K562 (cell line): ENCODE results near the gene MIX23. TPM values are rescaled to one million over a fixed set of nuclear protein-coding genes. Genes with fewer than 3 reads are reported as not detected.
A peak's percentile ranks its signal among the peaks of the same experiment; 100 is the strongest.

ENCODE experiments used
- GATA2 ChIP-seq: sonication (generic); formaldehyde crosslinking; IDR thresholded peaks from 2 replicates; pipeline ENCODE4 v1.4.0; 2020; ENCODE audit warnings: mild to moderate bottlenecking, missing genetic modification reagents
- HMG20B ChIP-seq: fragments of 250-450 bp; sonication (Bioruptor Pico); IDR thresholded peaks from 2 replicates; pipeline ENCODE4 v1.5.0; 2021; ENCODE audit warnings: mild to moderate bottlenecking
- HNRNPL ChIP-seq: fragments of 200-400 bp; formaldehyde crosslinking; IDR thresholded peaks from 2 replicates; pipeline ENCODE4 v1.6.1; 2017; ENCODE audit warnings: low read depth, mild to moderate bottlenecking, low read length
- MTA3 ChIP-seq: fragments of 450-650 bp; formaldehyde crosslinking; IDR thresholded peaks from 2 replicates; pipeline ENCODE4 v1.6.1; 2017; ENCODE audit warnings: mild to moderate bottlenecking, borderline replicate concordance
- NR4A1 ChIP-seq, 2 experiments: fragments of 250-450 bp in 1 of 2; fragments of 450-650 bp in 1 of 2; sonication (Bioruptor Pico) in 1 of 2; IDR thresholded peaks; 2 replicates each; pipeline versions ENCODE4 v1.4.0 to v1.6.1; 2016 to 2020; ENCODE audit warnings: mild to moderate bottlenecking in 2 of 2, missing compliant biosample characterization in 1 of 2, missing genetic modification characterization in 1 of 2, moderate library complexity in 1 of 2
- PHB2 ChIP-seq: fragments of 450-650 bp; IDR thresholded peaks from 2 replicates; pipeline ENCODE4 v1.6.1; 2017; ENCODE audit warnings: low read depth
- PYGO2 ChIP-seq: fragments of 450-650 bp; IDR thresholded peaks from 2 replicates; pipeline ENCODE4 v1.6.1; 2016; ENCODE audit warnings: mild to moderate bottlenecking, missing genetic modification characterization, moderate library complexity, missing compliant biosample characterization
- RBM15 ChIP-seq: fragments of 200-400 bp; formaldehyde crosslinking; IDR thresholded peaks from 2 replicates; pipeline ENCODE4 v1.6.1; 2018; ENCODE audit warnings: mild to moderate bottlenecking, low read length, moderate library complexity; ENCODE audit not compliant: insufficient read depth
- SREBF1 ChIP-seq: fragments of 150-350 bp; IDR thresholded peaks from 2 replicates; pipeline ENCODE4 v1.6.1; 2014; ENCODE audit warnings: antibody characterized with exemption, low read depth, low read length, borderline replicate concordance
- ZNF583 ChIP-seq: fragments of 250-450 bp; sonication (Bioruptor Pico); IDR thresholded peaks from 2 replicates; pipeline ENCODE4 v1.4.0; 2020
- polyA plus RNA-seq, 8 experiments: library from polyadenylated mRNA; depleted of rRNA in 4 of 8; stranded (reverse) in 5 of 8; unstranded in 3 of 8; fragments of >200 nt; fragmentation: Nextera tagmentation in 2 of 8; fragmentation: Illumina TruSeq in 1 of 8; extraction: Ambion mirVana in 2 of 8; extraction: Trizol in 1 of 8; gene quantifications; 2 replicates each; pipeline versions ENCODE4 v1.2.1 to v1.2.3, GENCODE V29; 2011 to 2014; ENCODE audit warnings: inconsistent platforms in 1 of 8, missing spikeins in 1 of 8
- total RNA-seq, 7 experiments: library from RNA; depleted of rRNA in 6 of 7; stranded (reverse); fragments of >200 nt in 6 of 7; fragmentation: Illumina TruSeq in 2 of 7; extraction: Trizol in 2 of 7; gene quantifications; 2 replicates each; pipeline versions ENCODE4 v1.2.1 to v1.2.3, GENCODE V29; 2011 to 2021; ENCODE audit warnings: low replicate concordance in 1 of 7
- TF ChIP-seq, protein P1 (sequence below): fragments of 450-650 bp; formaldehyde crosslinking; IDR thresholded peaks from 2 replicates; pipeline ENCODE4 v1.4.0; 2020; ENCODE audit warnings: mild to moderate bottlenecking, mixed read lengths
- TF ChIP-seq, protein P2 (sequence below), 2 experiments: fragments of 450-650 bp in 1 of 2; sonication (generic) in 1 of 2; formaldehyde crosslinking in 1 of 2; IDR thresholded peaks; 2 replicates each; pipeline versions ENCODE4 v1.7.1 to v1.9.0; 2016 to 2022; ENCODE audit warnings: inconsistent platforms in 1 of 2, mild to moderate bottlenecking in 1 of 2, missing genetic modification reagents in 1 of 2

Gene MIX23
- total and polyA plus RNA-seq, 9 of the 15 experiments (the other 6 are each of a cell fraction or from before 2014, with no cell fraction given) = 45.5 to 185 (median 106) TPM

DNA sequence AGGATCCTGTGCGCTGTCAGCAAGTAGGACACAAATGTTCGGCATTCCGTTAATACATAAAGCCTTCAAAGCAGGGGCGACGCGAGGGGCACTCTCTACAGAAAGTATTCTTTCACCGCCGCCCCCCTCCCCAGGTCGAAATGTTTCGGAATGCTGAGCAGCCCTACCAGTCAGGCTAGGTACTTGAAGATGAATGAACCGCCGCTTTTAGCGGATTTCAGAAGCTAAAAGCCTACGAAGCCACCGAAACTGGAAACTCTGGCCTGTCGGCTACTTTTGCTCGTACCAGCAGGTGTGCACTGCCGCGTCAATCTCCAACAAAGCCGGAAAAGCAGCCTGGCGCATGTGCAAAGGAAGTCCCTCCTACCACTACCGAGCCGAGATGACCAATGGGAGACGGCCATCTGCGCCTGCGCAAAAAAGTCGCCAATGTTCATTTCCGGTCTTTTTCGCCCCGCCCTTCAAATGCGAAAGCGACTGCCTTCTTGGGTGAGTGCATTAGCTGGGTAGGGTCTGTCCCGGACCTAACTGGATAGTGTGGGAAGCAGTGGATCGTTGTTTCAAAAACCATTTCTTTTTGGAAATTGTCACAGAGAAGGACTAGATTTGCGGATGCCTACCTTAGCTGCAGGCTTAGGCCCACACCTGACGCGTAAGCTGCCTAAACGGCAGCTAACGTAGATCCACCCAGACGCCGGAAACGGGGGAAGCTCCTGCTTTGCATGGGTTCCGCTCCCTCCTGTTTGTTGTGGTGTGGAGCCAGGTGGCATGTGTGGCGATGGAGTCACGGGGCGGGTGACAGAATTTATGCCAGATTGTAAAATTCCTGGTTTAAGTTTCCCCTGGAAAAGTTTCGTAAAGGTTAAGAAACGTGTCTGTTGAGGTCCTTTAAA is 33.0 kb upstream of the MIX23 start, which contains the start of gene WDR5B (continued):
- TF ChIP-seq GATA2 (CRISPR knock-in tag) = no peak
- TF ChIP-seq RBM15 = no peak
- no peak for TF ChIP-seq PYGO2 (tag)
- TF ChIP-seq PHB2 = no peak
- TF ChIP-seq, protein P1, sequence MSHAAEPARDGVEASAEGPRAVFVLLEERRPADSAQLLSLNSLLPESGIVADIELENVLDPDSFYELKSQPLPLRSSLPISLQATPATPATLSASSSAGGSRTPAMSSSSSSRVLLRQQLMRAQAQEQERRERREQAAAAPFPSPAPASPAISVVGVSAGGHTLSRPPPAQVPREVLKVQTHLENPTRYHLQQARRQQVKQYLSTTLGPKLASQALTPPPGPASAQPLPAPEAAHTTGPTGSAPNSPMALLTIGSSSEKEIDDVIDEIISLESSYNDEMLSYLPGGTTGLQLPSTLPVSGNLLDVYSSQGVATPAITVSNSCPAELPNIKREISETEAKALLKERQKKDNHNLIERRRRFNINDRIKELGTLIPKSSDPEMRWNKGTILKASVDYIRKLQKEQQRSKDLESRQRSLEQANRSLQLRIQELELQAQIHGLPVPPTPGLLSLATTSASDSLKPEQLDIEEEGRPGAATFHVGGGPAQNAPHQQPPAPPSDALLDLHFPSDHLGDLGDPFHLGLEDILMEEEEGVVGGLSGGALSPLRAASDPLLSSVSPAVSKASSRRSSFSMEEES (CRISPR knock-in tag) = no peak
- no peak for TF ChIP-seq MTA3
- TF ChIP-seq, protein P2, sequence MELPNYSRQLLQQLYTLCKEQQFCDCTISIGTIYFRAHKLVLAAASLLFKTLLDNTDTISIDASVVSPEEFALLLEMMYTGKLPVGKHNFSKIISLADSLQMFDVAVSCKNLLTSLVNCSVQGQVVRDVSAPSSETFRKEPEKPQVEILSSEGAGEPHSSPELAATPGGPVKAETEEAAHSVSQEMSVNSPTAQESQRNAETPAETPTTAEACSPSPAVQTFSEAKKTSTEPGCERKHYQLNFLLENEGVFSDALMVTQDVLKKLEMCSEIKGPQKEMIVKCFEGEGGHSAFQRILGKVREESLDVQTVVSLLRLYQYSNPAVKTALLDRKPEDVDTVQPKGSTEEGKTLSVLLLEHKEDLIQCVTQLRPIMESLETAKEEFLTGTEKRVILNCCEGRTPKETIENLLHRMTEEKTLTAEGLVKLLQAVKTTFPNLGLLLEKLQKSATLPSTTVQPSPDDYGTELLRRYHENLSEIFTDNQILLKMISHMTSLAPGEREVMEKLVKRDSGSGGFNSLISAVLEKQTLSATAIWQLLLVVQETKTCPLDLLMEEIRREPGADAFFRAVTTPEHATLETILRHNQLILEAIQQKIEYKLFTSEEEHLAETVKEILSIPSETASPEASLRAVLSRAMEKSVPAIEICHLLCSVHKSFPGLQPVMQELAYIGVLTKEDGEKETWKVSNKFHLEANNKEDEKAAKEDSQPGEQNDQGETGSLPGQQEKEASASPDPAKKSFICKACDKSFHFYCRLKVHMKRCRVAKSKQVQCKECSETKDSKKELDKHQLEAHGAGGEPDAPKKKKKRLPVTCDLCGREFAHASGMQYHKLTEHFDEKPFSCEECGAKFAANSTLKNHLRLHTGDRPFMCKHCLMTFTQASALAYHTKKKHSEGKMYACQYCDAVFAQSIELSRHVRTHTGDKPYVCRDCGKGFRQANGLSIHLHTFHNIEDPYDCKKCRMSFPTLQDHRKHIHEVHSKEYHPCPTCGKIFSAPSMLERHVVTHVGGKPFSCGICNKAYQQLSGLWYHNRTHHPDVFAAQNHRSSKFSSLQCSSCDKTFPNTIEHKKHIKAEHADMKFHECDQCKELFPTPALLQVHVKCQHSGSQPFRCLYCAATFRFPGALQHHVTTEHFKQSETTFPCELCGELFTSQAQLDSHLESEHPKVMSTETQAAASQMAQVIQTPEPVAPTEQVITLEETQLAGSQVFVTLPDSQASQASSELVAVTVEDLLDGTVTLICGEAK (IDR thresholded peaks at IDR 0.05) = peak; percentile 85
- TF ChIP-seq, protein P2 (CRISPR knock-in tag; IDR thresholded peaks at IDR 0.05) = no peak
- no peak for TF ChIP-seq SREBF1
- no peak for TF ChIP-seq HNRNPL
- no peak for TF ChIP-seq NR4A1 (CRISPR knock-in tag; IDR thresholded peaks at IDR 0.05)
- TF ChIP-seq NR4A1 (tag; IDR thresholded peaks at IDR 0.05) = no peak
- no peak for TF ChIP-seq ZNF583 (CRISPR knock-in tag)
- TF ChIP-seq HMG20B = no peak
